GM18909 (cell line): Measurements from ENCODE around the gene CYS1.
"Not testable (repeated sequence)": the region's sequence is repeated elsewhere in the genome, so short reads cannot be mapped to it uniquely, and the experiment has no call there.

Source experiments
- ATAC-seq: cut with Tn5 transposase; IDR thresholded peaks from one replicate; pipeline ENCODE4 v1.9.1; 2021; ENCODE audit warnings: mild to moderate bottlenecking; ENCODE audit not compliant: unreplicated experiment, poor library complexity

CYS1 gene

GRCh38 chr2:10079870-10080535 lies at the start of gene CYS1:
Gene CYS1, minus strand, starts transcription at chr2:10080411. Its CDS starts 188 bp downstream, at chr2:10080223.
- peak; percentile 31 for ATAC-seq

GRCh38 chr2:10129490-10129889 lies 49.3 kb upstream of the CYS1 start:
- no peak for ATAC-seq

GRCh38 chr2:10128420-10128819 lies 48.2 kb upstream of the CYS1 start:
- ATAC-seq, result no peak

GRCh38 chr2:10126632-10127026 lies 46.4 kb upstream of the CYS1 start:
- no peak for ATAC-seq

- no peak for ATAC-seq
Measured at GRCh38 chr2:10125842-10126631, 45.8 kb upstream of the CYS1 start.

- ATAC-seq, result no peak
Measured at GRCh38 chr2:10124538-10125045, 44.4 kb upstream of the CYS1 start.

DNA sequence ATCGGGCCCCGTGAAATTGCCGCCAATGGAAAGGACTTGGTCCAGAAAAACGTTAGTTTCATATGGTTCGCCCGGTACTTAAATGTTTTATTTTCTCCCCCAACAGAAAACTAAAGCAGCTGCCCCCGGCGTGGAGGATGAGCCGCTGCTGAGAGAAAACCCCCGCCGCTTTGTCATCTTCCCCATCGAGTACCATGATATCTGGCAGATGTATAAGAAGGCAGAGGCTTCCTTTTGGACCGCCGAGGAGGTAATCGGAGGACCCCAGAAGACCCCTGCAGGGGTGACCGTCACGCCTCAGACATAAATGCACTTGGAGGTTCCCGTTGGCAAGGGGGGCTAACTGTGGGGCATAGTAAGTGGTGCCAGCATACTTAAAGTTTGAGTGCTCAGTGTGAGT lies 43.1 kb upstream of the CYS1 start:
- no peak for ATAC-seq

- peak; percentile 71 for ATAC-seq
Measured at GRCh38 chr2:10122500-10123280, 42.5 kb upstream of the CYS1 start, which contains the start of gene RRM2. Gene RRM2, plus strand, starts transcription at chr2:10122739. Its CDS starts 60 bp downstream, at chr2:10122799.

- no peak for ATAC-seq
Measured at GRCh38 chr2:10120877-10121574, 40.8 kb upstream of the CYS1 start.

DNA sequence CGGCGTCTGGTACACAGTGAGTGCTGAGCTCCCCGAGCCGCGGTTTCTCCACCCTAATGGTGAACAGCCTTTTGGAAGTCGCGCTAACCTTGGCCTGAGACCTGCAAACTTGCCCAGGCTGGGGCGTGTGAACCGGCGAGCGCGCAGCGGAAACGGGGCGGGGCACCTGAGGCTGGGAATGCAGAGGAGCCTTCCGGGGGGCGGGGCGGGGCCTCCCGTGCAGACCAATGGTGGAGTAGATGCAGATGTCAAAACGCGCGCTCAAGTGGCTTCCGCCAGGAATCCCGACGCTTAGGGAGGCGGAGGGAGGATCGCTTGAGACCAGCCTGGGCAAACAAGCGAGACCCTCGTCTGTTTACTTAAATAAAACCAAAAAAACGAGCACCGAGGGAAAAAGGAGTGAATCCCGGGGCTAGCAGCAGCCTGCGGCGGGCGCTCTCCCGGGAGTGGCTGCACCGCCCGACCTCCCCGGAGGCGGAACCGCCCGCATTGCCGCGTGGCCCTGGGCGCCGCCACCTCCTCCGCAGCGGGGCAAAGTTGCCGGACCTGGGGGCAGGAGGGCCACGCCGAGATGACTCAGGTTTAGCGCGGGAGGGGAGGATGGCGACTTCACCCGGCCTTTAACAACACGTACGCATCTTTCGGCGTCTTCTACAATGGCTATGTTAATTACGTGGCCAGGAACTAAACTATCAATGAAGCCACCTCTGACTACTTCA lies 40.1 kb upstream of the CYS1 start:
- peak; percentile 65 for ATAC-seq

- no peak for ATAC-seq
Measured at GRCh38 chr2:10119601-10120157, 39.5 kb upstream of the CYS1 start.

DNA sequence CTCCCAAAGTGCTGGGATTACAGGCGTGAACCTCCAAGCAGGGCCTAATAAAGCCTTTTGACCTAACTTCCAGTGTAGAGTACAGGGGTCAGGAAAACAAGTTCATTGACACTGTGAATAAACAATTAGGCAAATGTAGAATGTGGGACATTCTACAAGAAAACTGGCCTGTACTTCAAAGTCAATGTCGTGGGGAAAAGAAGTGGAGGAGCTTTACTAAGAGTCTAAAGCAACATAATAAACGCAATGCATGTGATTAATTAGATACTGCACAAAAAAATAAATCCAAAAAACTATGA lies 38.8 kb upstream of the CYS1 start:
- no peak for ATAC-seq

- no peak for ATAC-seq
Measured at GRCh38 chr2:10109311-10109710, 29.1 kb upstream of the CYS1 start.

GRCh38 chr2:10104906-10105305 lies 24.7 kb upstream of the CYS1 start:
- ATAC-seq, result not testable (repeated sequence)

DNA sequence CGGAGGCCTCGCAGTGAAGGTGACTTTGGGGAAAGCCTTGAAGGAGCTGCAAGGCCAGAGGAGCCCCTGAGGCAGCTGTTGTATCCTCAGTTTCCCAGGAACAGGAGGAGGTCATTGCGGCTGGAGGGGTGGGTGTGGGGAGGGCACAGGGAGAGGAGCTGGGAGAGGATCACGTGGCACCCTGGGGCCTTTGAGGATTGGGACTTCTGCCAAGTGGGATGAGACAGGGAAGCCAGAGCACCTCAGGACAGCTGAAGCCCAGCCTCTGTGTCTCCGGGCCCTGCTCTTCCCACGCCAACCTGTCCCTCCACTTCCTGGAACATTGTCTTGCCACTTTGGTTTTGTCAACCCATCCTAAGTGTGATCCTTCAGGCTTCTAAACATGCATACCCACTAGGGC lies 23.0 kb upstream of the CYS1 start:
- no peak for ATAC-seq

GRCh38 chr2:10101491-10101890 lies 21.3 kb upstream of the CYS1 start:
- no peak for ATAC-seq

GRCh38 chr2:10097352-10098148 lies 17.3 kb upstream of the CYS1 start:
- peak; percentile 74 for ATAC-seq

- ATAC-seq, result no peak
Measured at GRCh38 chr2:10096641-10097040, 16.4 kb upstream of the CYS1 start.

DNA sequence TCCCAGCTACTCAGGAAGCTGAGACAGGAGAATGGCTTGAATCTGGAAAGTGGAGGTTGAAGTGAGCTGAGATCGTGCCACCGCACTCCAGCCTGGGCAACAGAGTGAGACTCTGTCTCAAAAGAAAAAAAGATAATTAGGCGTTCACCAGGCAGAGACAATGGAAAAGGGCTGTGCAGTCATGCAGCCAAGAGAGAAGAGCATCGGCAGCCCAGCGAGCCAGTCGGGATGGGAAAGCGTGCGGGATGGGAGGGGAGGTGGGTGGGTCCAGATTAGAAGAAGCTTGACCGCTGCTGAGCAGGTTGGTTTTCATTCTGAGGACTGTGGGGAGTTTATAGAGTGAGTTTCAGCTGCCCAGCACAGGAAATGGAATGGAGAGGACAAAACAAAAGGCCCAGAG lies 15.0 kb upstream of the CYS1 start:
- ATAC-seq, result no peak
